Stomach (tissue), 9 donors: ENCODE data around the gene JAG2. TPM values are rescaled to one million over a fixed set of nuclear protein-coding genes. Genes with fewer than 3 reads are reported as not detected.

Experiments
- DNase-seq, 2 donors: peaks; one replicate each; pipeline versions ENCODE4 v3.0.0 to v3.0.0-alpha.2; 2013 to 2019
- H3K27ac ChIP-seq, 5 donors: fragments of 200-600 bp in 4 of 5; sonication (generic) in 4 of 5; one replicate each; pipeline ENCODE4 v1.5.1; 2013 to 2019; ENCODE audit warnings: mild to moderate bottlenecking in 1 of 5, moderate library complexity in 1 of 5
- H3K27me3 ChIP-seq, 3 donors: fragments of 200-600 bp; sonication (generic); one replicate each; pipeline ENCODE4 v1.5.1; 2017 to 2019; ENCODE audit warnings: mixed run types in 1 of 3
- H3K36me3 ChIP-seq, 4 donors: fragments of 200-600 bp; sonication (generic); 1 replicate in 3 of 4; 2 replicates in 1 of 4; pipeline ENCODE4 v1.5.1; 2016 to 2019
- H3K4me1 ChIP-seq, 4 donors: fragments of 200-600 bp; sonication (generic); one replicate each; pipeline ENCODE4 v1.5.1; 2016 to 2019
- H3K4me3 ChIP-seq, 4 donors: fragments of 200-600 bp; sonication (generic) in 3 of 4; one replicate each; pipeline ENCODE4 v1.5.1; 2016 to 2019; ENCODE audit warnings: mild to moderate bottlenecking in 1 of 4
- H3K9me3 ChIP-seq, 4 donors: fragments of 200-600 bp; sonication (generic); one replicate each; pipeline ENCODE4 v1.5.1; 2016 to 2019
- EP300 ChIP-seq: sonication (generic); formaldehyde crosslinking; IDR thresholded peaks from one replicate; pipeline ENCODE4 v1.6.1; 2017; ENCODE audit warnings: antibody characterized with exemption
- POLR2A ChIP-seq, 4 donors: fragments of 450-650 bp; IDR thresholded peaks; one replicate each; pipeline ENCODE4 v1.6.1; 2016; ENCODE audit warnings: antibody characterized with exemption in 4 of 4, control low read depth in 2 of 4, mild to moderate bottlenecking in 1 of 4, moderate library complexity in 1 of 4
- POLR2AphosphoS5 ChIP-seq, 3 donors: sonication (generic); formaldehyde crosslinking; IDR thresholded peaks; one replicate each; pipeline ENCODE4 v1.6.1; 2016; ENCODE audit warnings: antibody characterized with exemption in 3 of 3
- WGBS, 5 donors: extraction: QIAGEN DNeasy Blood & Tissue Kit in 3 of 5; methylation state at CpG; one replicate each; pipeline versions ENCODE4 v1.1.5 to v1.1.7; 2013 to 2018; 5-methylcytosine and 5-hydroxymethylcytosine counted together
- intact Hi-C: fragments of 100-400 bp; cut with DNase I; formaldehyde crosslinking; loops from one replicate; pipeline ENCODE4 v1.15.1; 2023; ENCODE audit warnings: low total_unique reads
- polyA plus RNA-seq, 3 donors: library from polyadenylated mRNA; stranded (reverse); fragments of 200-250 nt; gene quantifications; one replicate each; pipeline ENCODE4 v1.2.3, GENCODE V29; 2013
- total RNA-seq, 5 donors: library from RNA; depleted of rRNA; stranded (reverse); fragments of >200 nt; gene quantifications; one replicate each; pipeline versions ENCODE4 v1.1.0 to v1.2.3, GENCODE V29; 2014 to 2016
- TF ChIP-seq, protein P1 (sequence below), 7 experiments: fragments of 450-650 bp in 4 of 7; fragments of 200-600 bp in 3 of 7; sonication (generic) in 3 of 7; IDR thresholded peaks; one replicate each; pipeline ENCODE4 v1.5.1; 2016 to 2019; ENCODE audit warnings: antibody characterized with exemption in 7 of 7, control low read depth in 2 of 7, mild to moderate bottlenecking in 1 of 7
- donor health status: healthy with polysubstance abuse.
- donor health status: Bipolar disorder and iron deficiency.
- donor health status: healthy.

Gene JAG2
- total and polyA plus RNA-seq, 8 donors: 6.0 to 117 (median 15.6) TPM

DNA sequence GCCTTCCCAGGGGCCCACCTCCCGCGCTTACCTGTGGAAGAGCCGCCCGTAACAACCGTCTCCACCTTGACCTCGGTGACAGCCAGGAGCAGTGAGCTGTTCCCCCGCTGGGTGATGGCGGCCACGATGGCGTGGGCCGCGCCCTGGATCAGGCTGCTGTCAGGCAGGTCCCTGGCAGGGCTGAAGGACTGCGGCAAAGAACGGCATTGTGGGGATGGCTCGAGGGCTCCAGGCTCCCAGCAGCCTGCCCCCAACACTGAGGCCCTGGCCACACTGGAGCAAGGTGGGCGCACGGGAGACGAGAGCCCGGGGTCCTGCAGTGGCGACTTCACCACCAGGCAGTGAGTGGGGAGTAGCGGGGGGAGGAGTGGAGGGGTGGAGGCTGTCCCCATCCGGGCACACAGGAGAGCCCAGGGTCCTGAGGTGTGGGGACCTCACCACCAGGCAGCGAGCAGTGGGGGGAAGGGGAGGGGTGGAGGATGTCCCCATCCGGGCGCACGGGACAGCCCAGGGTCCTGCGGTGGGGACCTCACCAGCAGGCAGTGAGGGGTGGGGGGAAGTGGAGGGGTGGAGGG is 25.0 kb downstream of the JAG2 start:
- no peak overlapping the region for H3K27ac ChIP-seq
- H3K4me3 ChIP-seq: no peak overlapping the region
- peaks cover 4 to 26% (median 20%) of the 10 kb centered on the region in 4 donors for H3K9me3 ChIP-seq
- no peaks in the 10 kb centered on the region for H3K4me1 ChIP-seq
- 92 to 97% (median 95%) methylated on average over 8 to 27 of the region's 27 CpGs for WGBS, 5 donors
- no peaks in the 10 kb centered on the region for H3K27me3 ChIP-seq
- TF ChIP-seq, protein P1, sequence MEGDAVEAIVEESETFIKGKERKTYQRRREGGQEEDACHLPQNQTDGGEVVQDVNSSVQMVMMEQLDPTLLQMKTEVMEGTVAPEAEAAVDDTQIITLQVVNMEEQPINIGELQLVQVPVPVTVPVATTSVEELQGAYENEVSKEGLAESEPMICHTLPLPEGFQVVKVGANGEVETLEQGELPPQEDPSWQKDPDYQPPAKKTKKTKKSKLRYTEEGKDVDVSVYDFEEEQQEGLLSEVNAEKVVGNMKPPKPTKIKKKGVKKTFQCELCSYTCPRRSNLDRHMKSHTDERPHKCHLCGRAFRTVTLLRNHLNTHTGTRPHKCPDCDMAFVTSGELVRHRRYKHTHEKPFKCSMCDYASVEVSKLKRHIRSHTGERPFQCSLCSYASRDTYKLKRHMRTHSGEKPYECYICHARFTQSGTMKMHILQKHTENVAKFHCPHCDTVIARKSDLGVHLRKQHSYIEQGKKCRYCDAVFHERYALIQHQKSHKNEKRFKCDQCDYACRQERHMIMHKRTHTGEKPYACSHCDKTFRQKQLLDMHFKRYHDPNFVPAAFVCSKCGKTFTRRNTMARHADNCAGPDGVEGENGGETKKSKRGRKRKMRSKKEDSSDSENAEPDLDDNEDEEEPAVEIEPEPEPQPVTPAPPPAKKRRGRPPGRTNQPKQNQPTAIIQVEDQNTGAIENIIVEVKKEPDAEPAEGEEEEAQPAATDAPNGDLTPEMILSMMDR (IDR thresholded peaks at IDR 0.05): no peak
- no peak for TF ChIP-seq EP300
- DNase-seq: no peak
- H3K36me3 ChIP-seq: peaks cover 0 to 38% (median 26%) of the 10 kb centered on the region in 4 donors
- intact Hi-C loops: no loop called here

DNA sequence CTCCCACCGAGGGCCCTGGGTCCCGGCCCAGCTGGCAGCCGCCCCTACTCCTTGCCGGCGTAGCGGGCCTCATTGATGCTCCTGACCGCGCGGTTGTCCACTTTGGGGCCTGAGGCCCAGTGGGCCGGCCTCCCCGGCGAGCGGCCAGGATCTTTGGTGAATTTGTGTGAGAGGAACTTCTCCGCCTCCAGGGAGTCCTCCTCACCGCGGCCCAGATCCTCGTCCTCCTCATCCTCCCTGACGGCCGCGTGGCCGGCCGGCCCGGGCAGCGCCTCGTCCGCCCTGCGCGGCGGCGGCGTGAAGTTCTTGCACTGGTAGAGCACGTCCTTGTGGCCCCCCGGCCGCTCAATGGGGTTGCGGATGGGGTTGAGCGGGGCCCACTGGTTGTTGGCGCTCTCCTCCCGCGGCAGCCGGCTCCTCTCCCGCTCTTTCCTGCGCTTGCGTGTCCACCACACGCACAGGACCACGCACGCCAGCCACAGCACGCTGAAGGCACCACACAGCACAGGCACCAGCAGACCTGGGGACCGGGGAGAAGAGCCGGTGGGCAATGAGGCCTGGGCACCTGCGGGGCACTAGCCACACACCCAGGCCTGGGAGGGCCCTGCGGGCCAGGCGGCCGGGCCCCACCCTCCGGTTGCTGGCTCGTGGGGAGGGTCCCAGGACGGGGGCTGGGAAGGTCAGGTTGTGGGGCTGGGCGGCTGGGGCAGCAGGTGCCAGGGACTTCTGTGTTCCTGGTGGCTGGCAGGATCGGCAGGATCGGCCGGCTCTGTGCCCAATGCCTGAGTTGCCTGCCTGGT is 25.7 kb downstream of the JAG2 start:
- no peak overlapping the region for H3K27ac ChIP-seq
- peaks cover 4 to 26% (median 20%) of the 10 kb centered on the region in 4 donors for H3K9me3 ChIP-seq
- no peak for DNase-seq
- peaks cover 0 to 33% (median 20%) of the 10 kb centered on the region in 4 donors for H3K36me3 ChIP-seq
- intact Hi-C loops: no loop called here
- no peaks in the 10 kb centered on the region for H3K4me1 ChIP-seq
- TF ChIP-seq POLR2A (IDR thresholded peaks at IDR 0.05): no peak
- TF ChIP-seq, protein P1 (IDR thresholded peaks at IDR 0.05): no peak
- no peak for TF ChIP-seq POLR2AphosphoS5 (IDR thresholded peaks at IDR 0.05)
- no peak for TF ChIP-seq EP300
- no peaks in the 10 kb centered on the region for H3K27me3 ChIP-seq
- WGBS, 5 donors: 96 to 97% (median 97%) methylated on average over 56 to 60 of the region's 60 CpGs
- H3K4me3 ChIP-seq: no peak overlapping the region

DNA sequence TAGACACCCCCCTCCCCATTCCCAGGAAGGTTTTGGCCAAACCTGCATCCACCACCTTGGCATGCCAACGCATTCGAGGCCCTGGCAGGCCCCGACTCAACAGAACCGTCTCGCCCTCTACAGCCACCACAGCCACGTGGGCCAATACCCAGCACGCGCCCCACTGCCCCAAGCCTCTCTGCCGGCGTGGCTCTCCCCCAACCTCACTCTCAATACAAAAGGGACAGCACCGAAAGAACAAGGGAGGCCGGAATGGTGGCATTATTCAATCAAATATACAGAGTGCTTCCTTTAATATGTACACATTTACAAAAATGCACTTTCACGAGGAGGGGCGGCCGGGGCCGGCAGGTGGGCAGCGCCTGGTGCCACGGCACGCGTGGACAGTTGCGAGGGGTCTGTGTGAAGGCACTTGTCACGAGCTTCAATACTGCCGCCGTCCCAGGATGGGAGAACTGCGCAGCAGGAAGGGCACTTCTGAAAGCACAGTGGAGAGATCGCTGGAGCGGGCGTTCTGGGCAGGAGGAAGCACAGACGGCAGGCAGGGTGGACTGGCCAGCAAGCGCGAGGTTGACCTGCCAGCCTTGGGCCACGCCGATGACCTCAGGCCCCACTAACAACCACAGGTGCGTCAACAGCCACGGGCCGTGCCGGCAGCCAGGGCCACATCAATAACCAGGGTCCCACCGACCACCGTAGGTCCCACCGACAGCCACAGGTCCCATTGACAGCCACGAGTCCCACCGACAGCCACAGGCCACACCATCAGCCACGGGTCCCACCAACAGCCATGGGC is 26.9 kb downstream of the JAG2 start:
- DNase-seq: no peak
- intact Hi-C loops: no loop called here
- WGBS, 5 donors: 90 to 94% (median 93%) methylated on average over 37 to 43 of the region's 43 CpGs
- no peaks in the 10 kb centered on the region for H3K27me3 ChIP-seq
- H3K9me3 ChIP-seq: peaks cover 4 to 26% (median 20%) of the 10 kb centered on the region in 4 donors
- no peak overlapping the region for H3K27ac ChIP-seq
- peaks cover 0 to 25% (median 16%) of the 10 kb centered on the region in 4 donors for H3K36me3 ChIP-seq
- no peaks in the 10 kb centered on the region for H3K4me1 ChIP-seq
- TF ChIP-seq POLR2A (IDR thresholded peaks at IDR 0.05): no peak
- TF ChIP-seq, protein P1 (IDR thresholded peaks at IDR 0.05): no peak
- TF ChIP-seq POLR2AphosphoS5 (IDR thresholded peaks at IDR 0.05): no peak
- TF ChIP-seq EP300: no peak
- H3K4me3 ChIP-seq: no peak overlapping the region

DNA sequence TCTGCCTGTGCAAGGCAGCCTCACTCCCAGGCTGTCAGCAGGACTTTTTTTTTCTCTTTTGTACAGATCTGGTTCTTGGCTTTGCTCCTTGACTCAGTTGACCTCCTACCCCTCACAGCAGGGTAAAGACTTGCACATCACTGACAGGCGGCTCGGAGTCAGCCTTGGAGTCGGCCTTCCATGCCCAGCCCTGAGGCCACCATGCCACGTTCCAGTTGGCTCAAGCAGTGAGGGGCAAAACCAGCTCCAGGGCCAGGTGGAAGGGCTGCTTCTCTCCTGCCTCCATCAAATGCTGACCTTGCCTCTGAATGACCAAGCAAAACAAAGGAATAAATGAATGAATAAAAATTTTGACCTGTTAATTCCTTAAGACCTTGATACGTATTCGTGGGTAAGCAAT is 27.6 kb downstream of the JAG2 start:
- 92 to 98% (median 95%) methylated on average over 6 of the region's 6 CpGs for WGBS, 5 donors
- intact Hi-C loops: no loop called here
- TF ChIP-seq EP300 (no peak), POLR2AphosphoS5 (IDR thresholded peaks at IDR 0.05) (no peak), POLR2A (IDR thresholded peaks at IDR 0.05) (no peak)
- TF ChIP-seq, protein P1 (IDR thresholded peaks at IDR 0.05): no peak
- Histone ChIP-seq H3K9me3 (peaks cover 4 to 26% (median 20%) of the 10 kb centered on the region in 4 donors), H3K27ac (no peak overlapping the region), H3K4me3 (no peak overlapping the region), H3K36me3 (peaks cover 0 to 23% (median 15%) of the 10 kb centered on the region in 4 donors), H3K27me3 (no peaks in the 10 kb centered on the region), H3K4me1 (no peaks in the 10 kb centered on the region)
- DNase-seq: no peak
